ENCODE measurements around the gene L1CAM.

L1CAM gene

GRCh38 chrX:153917869-153918268, 31.9 kb upstream of the L1CAM start:
- no peak for DNase-seq
- Mint-ChIP-seq H3K36me3 (ENCODE audit: low read depth) (peaks cover 66% of the 10 kb centered on the region), H3K4me1 (ENCODE audit: low read depth) (peaks cover 17% of the 10 kb centered on the region)

GRCh38 chrX:153913701-153914100, 27.7 kb upstream of the L1CAM start:
- Mint-ChIP-seq H3K9me3 (no peaks in the 10 kb centered on the region), H3K4me1 (ENCODE audit: low read depth) (peaks cover 6% of the 10 kb centered on the region), H3K4me3 (no peak overlapping the region), H3K36me3 (ENCODE audit: low read depth) (peaks cover 67% of the 10 kb centered on the region), H3K27ac (no peak overlapping the region), H3K27me3 (peaks cover 24% of the 10 kb centered on the region)
- no peak for DNase-seq

More at GRCh38 chrX:153917869-153918268, 31.9 kb upstream of the L1CAM start:
- peaks cover 37% of the 10 kb centered on the region for H3K27me3 Mint-ChIP-seq
- no peak overlapping the region for H3K27ac Mint-ChIP-seq
- no peaks in the 10 kb centered on the region for H3K9me3 Mint-ChIP-seq
- H3K4me3 Mint-ChIP-seq: no peak overlapping the region

DNA sequence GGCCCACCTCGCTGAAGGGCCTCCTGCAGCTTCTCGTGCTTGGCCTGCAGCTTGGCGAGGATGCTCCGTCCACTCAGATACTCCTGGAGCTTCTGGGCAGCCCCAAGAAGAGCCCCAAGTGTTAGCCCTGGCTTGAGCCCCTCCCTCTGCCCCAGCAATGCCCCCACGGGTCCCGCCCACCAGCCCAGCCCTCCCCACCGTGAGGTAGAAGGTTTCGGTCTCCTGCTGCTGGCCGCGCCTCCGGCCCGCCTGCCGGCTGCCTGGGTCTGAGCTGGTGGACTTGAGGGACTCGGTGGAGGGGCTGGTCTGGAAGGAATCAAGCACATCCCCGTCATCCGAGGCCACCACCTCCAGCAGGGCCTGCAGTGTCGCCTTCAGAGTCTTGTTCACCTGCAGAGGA, 27.2 kb upstream of the L1CAM start:
- no peak for DNase-seq
- Mint-ChIP-seq H3K27me3 (peaks cover 28% of the 10 kb centered on the region), H3K27ac (no peak overlapping the region), H3K36me3 (ENCODE audit: low read depth) (peaks cover 67% of the 10 kb centered on the region), H3K4me1 (ENCODE audit: low read depth) (peaks cover 6% of the 10 kb centered on the region), H3K4me3 (no peak overlapping the region), H3K9me3 (no peaks in the 10 kb centered on the region)

- no peak overlapping the region for H3K4me3 Mint-ChIP-seq
- H3K36me3 Mint-ChIP-seq (ENCODE audit: low read depth): peaks cover 65% of the 10 kb centered on the region
- H3K9me3 Mint-ChIP-seq: no peaks in the 10 kb centered on the region
- DNase-seq: no peak
- peak overlapping the region; percentile 77 for H3K27ac Mint-ChIP-seq
- peaks cover 6% of the 10 kb centered on the region for H3K4me1 Mint-ChIP-seq (ENCODE audit: low read depth)
- H3K27me3 Mint-ChIP-seq: peaks cover 26% of the 10 kb centered on the region
Observed at GRCh38 chrX:153911798-153912197, 25.8 kb upstream of the L1CAM start.

DNA sequence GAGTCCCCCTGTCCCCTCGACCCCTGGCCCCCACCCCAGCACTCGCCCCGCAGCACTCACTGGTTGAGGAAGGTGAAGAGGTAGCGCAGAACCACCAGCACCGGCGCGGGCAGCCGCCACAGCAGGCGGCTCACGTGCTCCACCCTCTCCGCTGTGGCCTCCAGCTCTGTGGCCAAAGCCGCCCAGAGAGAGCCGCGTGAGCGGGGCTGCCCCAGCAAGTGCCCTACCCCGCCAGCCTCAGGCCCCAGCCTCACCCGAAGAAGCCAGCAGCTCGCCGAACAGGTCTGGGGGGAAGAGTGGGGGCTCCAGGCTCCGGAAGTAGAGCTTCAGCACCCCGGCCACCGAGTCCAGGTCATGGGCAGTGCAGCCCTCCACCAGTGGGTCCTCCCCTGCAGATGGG, 24.5 kb upstream of the L1CAM start:
- Mint-ChIP-seq H3K27me3 (peaks cover 19% of the 10 kb centered on the region), H3K9me3 (no peaks in the 10 kb centered on the region), H3K27ac (no peak overlapping the region), H3K36me3 (ENCODE audit: low read depth) (peaks cover 60% of the 10 kb centered on the region), H3K4me1 (ENCODE audit: low read depth) (peaks cover 17% of the 10 kb centered on the region), H3K4me3 (no peak overlapping the region)
- no peak for DNase-seq

GRCh38 chrX:153909980-153910360, 24.0 kb upstream of the L1CAM start:
- no peak for DNase-seq
- peaks cover 17% of the 10 kb centered on the region for H3K4me1 Mint-ChIP-seq (ENCODE audit: low read depth)
- H3K27ac Mint-ChIP-seq: no peak overlapping the region
- peaks cover 19% of the 10 kb centered on the region for H3K27me3 Mint-ChIP-seq
- H3K36me3 Mint-ChIP-seq (ENCODE audit: low read depth): peaks cover 58% of the 10 kb centered on the region
- no peaks in the 10 kb centered on the region for H3K9me3 Mint-ChIP-seq
- H3K4me3 Mint-ChIP-seq: no peak overlapping the region

DNA sequence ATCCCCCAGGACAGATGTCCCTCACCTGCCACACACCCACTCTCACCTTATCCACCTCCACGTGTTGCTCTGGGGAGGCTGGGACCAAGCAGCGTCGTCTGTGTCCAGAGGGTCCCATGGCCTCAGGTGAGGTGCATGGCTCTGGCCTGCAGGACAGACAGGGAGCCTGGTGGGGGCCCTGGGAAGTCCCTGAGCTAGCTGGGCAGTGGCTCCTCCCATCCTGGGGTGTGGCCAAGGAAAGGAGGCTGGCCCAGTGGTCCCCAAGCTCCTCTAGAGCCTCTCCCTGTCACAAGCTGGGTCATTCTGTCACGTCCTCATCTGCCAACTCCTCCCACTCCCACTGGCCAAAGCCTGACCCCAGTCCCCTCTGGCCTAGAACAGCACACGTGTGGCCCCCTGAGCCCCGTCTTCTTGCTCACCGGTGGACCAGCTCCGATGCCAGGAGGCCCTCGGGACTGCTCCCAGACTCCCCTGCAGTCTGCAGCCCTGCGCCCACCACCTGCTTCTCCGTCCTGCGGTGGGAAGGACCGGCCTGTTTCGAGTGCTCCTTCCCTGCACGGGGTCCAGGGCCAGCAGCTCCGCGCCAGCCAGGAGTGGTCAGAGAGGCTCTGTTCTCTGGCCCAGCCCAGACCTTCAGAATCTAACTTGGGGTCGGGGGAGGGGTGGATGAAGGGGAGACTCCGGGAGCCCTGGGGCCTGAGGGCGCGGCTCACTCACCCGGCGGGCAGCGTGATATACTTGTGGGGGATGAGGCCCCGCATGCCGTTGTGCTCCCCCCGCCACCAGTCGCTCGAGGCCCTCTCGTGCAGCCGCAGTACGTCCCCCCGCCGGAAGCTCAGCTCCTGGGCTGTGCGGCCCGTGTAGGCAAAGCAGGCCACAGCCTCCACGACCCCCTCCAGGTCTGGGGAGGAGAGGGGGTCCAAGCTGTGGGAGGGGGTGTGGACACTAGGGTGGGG, 23.3 kb upstream of the L1CAM start:
- no peak for DNase-seq
- H3K4me3 Mint-ChIP-seq: no peak overlapping the region
- H3K27me3 Mint-ChIP-seq: peaks cover 19% of the 10 kb centered on the region
- H3K9me3 Mint-ChIP-seq: no peaks in the 10 kb centered on the region
- H3K36me3 Mint-ChIP-seq (ENCODE audit: low read depth): peaks cover 51% of the 10 kb centered on the region
- H3K27ac Mint-ChIP-seq: no peak overlapping the region
- peaks cover 19% of the 10 kb centered on the region for H3K4me1 Mint-ChIP-seq (ENCODE audit: low read depth)

- no peak for DNase-seq
- Mint-ChIP-seq H3K36me3 (ENCODE audit: low read depth) (peaks cover 47% of the 10 kb centered on the region), H3K9me3 (no peaks in the 10 kb centered on the region), H3K27me3 (peaks cover 20% of the 10 kb centered on the region), H3K27ac (peak overlapping the region; percentile 19), H3K4me1 (ENCODE audit: low read depth) (peaks cover 29% of the 10 kb centered on the region), H3K4me3 (no peak overlapping the region)
Observed at GRCh38 chrX:153908219-153908860, 22.4 kb upstream of the L1CAM start.

- no peak overlapping the region for H3K27ac Mint-ChIP-seq
- H3K36me3 Mint-ChIP-seq (ENCODE audit: low read depth): peaks cover 42% of the 10 kb centered on the region
- H3K27me3 Mint-ChIP-seq: peaks cover 23% of the 10 kb centered on the region
- no peaks in the 10 kb centered on the region for H3K9me3 Mint-ChIP-seq
- no peak for DNase-seq
- no peak overlapping the region for H3K4me3 Mint-ChIP-seq
- peaks cover 32% of the 10 kb centered on the region for H3K4me1 Mint-ChIP-seq (ENCODE audit: low read depth)
Observed at GRCh38 chrX:153907456-153907855, 21.5 kb upstream of the L1CAM start.

DNA sequence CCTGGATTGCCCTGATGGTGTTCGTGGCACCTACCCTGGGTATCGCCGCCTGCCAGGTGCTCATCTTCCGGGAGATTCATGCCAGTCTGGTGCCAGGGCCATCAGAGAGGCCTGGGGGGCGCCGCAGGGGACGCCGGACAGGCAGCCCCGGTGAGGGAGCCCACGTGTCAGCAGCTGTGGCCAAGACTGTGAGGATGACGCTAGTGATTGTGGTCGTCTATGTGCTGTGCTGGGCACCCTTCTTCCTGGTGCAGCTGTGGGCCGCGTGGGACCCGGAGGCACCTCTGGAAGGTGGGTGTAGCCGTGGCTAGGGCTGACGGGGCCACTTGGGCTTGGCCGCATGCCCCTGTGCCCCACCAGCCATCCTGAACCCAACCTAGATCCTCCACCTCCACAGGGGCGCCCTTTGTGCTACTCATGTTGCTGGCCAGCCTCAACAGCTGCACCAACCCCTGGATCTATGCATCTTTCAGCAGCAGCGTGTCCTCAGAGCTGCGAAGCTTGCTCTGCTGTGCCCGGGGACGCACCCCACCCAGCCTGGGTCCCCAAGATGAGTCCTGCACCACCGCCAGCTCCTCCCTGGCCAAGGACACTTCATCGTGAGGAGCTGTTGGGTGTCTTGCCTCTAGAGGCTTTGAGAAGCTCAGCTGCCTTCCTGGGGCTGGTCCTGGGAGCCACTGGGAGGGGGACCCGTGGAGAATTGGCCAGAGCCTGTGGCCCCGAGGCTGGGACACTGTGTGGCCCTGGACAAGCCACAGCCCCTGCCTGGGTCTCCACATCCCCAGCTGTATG, 20.3 kb upstream of the L1CAM start:
- Mint-ChIP-seq H3K4me1 (ENCODE audit: low read depth) (peaks cover 36% of the 10 kb centered on the region), H3K27ac (peak overlapping the region; percentile 47), H3K4me3 (no peak overlapping the region), H3K36me3 (ENCODE audit: low read depth) (peaks cover 32% of the 10 kb centered on the region), H3K9me3 (no peaks in the 10 kb centered on the region), H3K27me3 (peaks cover 26% of the 10 kb centered on the region)
- DNase-seq: no peak

GRCh38 chrX:153905481-153906095, 19.6 kb upstream of the L1CAM start:
- no peak for DNase-seq
- peaks cover 43% of the 10 kb centered on the region for H3K4me1 Mint-ChIP-seq (ENCODE audit: low read depth)
- no peak overlapping the region for H3K27ac Mint-ChIP-seq
- H3K36me3 Mint-ChIP-seq (ENCODE audit: low read depth): peaks cover 28% of the 10 kb centered on the region
- H3K4me3 Mint-ChIP-seq: no peak overlapping the region
- H3K27me3 Mint-ChIP-seq: peaks cover 28% of the 10 kb centered on the region
- H3K9me3 Mint-ChIP-seq: no peaks in the 10 kb centered on the region

DNA sequence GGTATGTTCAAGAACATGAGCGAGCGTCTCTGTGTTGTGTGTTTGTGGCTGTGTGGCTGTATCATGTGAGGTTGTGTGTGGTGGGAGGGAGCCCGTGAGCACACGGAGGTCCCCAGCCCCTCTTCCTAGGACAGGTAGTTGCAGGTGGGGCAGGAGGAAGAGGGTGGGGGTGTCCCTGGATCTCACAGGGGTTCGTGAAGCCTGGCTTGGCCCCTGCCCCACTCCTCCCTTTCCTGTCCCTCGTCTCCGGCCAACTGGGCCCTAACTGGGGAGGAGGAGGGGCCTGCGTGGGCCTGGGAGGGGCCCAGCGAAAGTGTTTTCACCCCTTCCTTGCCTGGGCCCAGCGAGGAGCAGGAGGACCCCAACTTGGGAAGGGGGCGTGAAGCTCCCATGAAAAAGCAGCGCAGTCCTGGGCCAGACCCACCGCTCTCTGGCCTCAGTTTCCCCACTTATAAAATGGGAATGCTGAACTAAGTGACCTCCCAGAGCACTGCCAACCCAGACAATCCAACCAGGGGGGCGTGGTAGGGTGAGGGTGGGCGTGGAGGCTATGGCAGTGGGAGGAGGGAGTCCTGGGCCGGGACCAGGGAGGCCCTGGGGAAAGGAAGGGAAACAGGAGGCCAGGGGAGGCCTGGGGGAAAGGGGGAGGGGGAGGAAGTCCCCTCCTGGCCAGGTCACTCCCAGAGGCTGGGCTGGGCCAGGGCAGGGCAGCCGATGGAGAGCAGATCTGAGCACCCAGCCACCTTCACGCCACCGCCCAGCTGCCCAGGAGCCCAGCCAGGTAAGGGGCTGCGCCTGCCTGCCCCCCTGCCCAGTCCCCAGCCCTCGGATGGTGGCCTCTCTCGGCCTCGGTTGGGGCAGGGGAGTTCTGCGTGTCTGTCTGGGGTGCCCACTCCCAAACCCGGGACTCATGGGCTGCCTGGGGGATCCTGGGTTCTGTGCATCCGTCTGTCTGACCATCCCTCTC, 18.3 kb upstream of the L1CAM start, which contains the start of gene AVPR2:
Gene AVPR2 (plus strand): TSS at position 683 of the 967 bp plus-strand sequence. CDS start 473 bp downstream, outside the sequence.
- DNase-seq: no peak
- Mint-ChIP-seq H3K36me3 (ENCODE audit: low read depth) (peaks cover 23% of the 10 kb centered on the region), H3K4me1 (ENCODE audit: low read depth) (peaks cover 44% of the 10 kb centered on the region), H3K27me3 (peaks cover 34% of the 10 kb centered on the region), H3K4me3 (no peak within 1 kb of the TSS), H3K27ac (no peak within 1 kb of the TSS), H3K9me3 (no peaks in the 10 kb centered on the region)

GRCh38 chrX:153903238-153903980, 17.4 kb upstream of the L1CAM start:
- Mint-ChIP-seq H3K27ac (no peak overlapping the region), H3K27me3 (peaks cover 35% of the 10 kb centered on the region), H3K4me3 (no peak overlapping the region), H3K9me3 (no peaks in the 10 kb centered on the region), H3K36me3 (ENCODE audit: low read depth) (peaks cover 14% of the 10 kb centered on the region), H3K4me1 (ENCODE audit: low read depth) (peaks cover 44% of the 10 kb centered on the region)
- DNase-seq: no peak

All from activated T-cell treated with anti-CD3 and anti-CD28 coated beads, Interleukin-2, amount 50 U/mL, for 24 hours (primary cell).